ENCODE measurements around the gene COMMD2.

COMMD2 gene

DNA sequence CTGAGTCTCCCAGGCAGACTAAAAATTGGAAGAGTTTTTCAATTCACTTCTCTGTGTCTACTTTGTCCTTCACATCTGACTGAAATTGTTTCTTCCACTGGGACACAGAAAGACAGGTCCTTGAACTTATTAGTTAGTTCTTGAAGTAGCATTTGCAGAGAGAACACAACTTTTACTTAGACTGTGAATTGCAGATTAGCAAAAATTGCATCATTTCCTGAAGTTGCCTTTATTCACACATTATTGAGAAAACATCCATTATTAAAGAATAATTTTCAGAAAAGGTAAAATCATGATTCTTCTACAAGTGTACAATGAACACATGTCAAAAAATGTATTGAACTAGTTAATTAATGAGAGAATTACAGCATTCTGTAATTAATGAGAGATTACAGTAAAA is 1.4 kb upstream of the COMMD2 start:
- DNase-seq, result no peak

DNA sequence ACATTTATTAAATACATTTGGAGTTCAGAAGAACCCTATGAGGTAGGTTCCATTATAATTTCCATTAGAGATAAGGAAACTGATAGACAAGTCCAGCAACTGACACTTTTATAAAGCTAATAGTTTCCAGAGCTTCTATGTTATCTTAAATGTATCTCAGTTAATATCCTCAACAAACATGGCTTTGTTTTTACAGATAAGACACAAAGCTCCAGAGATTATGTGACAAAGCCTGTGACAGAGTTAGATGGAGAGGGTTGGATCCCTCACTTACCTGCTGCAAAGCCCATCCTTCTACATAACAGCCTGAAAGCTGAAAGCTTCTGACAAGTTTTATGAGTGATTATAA is 473 bp upstream of the COMMD2 start:
- DNase-seq, result no peak

DNA sequence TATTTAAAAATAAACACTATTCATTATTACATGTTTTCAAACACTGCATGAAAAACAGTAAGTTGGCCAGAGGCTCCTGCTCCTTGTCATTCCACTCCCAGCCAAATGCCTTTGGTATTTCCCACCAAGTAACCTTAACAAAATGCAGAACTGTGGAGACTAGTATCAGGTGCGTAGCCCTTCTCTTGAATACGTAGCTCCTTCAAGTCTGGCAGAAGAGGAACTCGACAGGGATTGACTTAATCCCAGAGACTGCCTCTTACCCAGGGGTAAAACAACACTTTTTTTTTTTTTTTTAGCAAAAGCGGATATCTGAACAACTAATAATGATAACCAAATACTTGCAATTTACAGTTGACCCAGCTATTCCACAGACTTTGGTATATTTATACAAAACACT is 738 bp downstream of the COMMD2 start:
- DNase-seq, result no peak

DNA sequence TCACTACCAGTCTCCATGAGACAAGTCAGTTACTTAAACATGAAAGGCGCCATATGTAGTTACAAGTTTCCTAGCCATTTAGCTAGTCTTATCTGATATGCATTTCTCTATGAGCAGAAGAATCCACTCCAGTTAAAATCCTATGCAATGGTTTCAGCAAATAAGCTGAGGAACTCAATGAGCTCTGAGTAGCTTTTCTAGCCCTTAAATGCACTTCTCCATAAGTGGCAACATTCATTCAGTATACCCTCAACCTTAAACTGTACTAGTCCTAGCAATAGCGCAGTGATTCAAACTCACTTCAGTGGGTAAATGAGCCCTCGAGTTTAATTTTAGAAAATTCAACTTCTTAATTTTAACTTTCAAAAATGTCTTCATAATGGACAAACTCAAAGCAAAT is 7.7 kb downstream of the COMMD2 start:
- DNase-seq, result no peak

DNA sequence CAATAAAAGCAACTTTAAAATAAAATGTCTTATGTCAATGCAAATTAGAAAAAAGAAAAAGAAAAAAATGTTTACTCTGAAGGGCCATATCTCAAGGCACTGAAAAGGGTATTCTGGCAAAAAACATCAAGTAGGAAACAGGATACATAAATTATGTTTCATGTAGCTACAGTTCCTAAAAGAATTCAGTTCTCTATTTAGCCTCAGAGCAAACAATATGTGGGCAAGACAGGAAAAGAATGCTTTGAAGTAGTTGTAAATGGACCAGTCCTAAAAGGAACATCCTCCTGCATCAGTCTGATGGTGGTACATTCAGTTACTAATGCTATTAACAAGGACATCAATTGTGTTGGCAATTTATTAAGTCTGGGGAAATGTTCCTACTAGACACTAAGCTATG is 8.1 kb downstream of the COMMD2 start:
- DNase-seq, result no peak

DNA sequence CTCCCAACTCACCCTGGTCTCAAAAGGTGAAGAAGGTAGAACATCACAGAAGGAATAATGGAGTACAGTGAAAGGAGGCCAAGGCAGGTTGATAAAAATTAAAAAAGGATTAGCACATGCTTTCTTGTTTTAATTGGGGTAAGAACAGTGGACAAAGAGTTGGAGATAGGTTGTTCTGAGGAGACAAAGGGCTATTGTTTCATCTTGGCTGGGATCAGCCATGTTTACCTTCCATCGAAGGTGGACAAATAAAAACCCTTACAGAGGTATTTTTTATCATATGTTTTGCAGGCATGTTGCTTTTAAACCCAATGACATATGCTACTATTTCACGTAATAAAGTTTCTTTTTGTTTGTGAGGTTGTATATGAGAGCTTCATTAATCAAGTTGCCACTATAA is 12.9 kb downstream of the COMMD2 start:
- no peak for DNase-seq

DNA sequence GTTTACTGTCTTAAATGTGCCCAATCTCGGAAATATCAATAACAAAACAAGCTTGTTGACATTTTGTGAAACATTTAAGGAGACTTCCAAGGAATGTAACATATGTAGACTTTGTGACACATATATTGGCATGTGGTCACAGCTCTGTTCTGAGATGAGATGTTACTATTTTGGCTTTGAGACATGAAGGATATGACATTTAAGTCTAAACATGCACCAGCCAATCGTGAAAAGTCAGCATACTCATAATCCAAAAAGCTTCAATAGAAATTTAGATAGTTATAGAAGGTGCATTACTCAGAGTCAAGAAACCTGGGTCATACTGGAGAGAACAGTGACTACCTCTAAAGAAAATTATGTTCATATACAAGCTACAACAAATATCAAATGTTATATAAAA is 13.4 kb downstream of the COMMD2 start:
- DNase-seq, result no peak

DNA sequence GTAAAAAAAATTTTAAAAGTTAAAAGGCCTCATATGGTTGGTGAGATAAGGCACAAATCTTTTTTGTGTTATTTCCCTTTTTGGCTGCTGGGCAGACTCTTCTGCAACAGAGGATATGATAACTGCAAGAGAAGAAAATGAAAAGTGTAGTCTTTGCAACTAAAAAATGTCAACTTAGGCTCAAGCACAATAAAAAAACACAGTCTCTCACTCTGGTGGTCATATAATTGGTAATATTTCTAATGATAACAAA is 15.4 kb downstream of the COMMD2 start:
- no peak for DNase-seq

DNA sequence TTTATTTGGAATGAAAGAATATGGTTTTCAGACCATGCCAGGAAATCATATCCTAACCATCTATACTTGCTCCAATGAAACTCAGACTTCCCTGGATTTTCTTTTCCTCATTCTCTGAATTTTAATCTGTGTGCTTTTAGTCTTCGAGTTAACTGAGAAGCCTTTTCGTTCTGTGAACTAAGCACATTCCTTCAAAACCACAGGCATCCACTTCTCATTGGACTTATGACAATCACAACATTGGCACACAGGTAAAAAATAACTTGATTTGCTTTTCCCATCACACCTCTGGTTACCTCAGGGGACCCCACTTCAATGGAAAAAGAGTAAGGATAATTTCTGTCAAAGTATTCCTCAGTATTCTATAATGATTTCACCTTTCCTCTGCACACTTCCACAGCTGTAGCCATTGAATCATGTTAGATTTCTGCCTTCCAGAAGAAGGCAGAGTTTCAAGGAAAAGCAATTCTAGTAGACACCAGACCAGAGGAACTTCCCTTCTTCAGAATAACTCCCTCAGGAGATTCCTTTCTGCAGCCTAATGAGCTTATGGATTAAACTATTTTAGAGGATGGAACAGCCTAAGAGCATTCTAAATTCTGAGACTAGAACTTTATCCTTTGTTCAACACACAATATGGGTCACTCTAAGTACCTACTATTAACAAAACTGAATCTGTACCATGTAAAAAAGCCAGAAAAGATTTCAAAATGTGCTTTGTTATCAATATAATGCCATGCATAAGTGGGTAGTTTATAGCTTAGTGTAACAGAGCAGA is 15.9 kb downstream of the COMMD2 start:
- no peak for DNase-seq

DNA sequence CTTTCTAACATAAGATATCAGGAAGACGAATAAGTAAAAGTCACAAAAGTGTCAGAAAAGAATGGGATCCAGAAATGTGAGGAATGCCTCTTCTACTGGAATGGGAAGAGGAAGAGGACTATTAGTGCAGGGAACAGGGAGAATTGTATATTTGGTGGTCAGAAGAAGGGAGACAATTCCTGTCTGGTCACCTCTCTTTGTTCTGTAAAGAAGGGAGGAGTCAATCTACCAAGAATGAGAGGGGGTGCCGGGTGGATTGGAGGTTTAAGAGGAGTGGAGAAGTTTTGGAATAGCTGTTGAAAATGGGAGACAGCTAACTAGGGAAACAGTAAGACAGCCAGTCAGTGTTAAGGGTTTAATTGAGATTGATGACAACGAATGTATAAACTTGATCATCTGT is 20.1 kb downstream of the COMMD2 start:
- no peak for DNase-seq

DNA sequence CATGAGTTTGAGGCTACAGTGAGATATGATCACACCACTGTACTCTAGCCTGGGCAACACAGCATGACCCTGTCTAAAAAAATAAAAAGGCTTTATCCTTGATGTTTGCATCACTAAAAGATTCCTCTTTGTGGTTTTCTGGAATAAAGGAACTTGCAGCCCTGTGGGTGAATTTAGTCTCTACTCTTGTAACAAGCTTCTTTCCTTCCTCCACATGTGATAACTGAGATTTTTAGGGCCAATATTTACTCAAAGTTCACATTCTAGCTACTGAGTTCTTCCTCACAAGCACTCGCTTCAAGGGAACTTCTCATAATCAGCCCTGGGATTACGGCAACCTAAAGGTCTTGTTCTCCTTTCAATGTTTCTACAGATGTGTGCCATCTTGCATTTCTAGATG is 24.6 kb downstream of the COMMD2 start:
- no peak for DNase-seq

DNA sequence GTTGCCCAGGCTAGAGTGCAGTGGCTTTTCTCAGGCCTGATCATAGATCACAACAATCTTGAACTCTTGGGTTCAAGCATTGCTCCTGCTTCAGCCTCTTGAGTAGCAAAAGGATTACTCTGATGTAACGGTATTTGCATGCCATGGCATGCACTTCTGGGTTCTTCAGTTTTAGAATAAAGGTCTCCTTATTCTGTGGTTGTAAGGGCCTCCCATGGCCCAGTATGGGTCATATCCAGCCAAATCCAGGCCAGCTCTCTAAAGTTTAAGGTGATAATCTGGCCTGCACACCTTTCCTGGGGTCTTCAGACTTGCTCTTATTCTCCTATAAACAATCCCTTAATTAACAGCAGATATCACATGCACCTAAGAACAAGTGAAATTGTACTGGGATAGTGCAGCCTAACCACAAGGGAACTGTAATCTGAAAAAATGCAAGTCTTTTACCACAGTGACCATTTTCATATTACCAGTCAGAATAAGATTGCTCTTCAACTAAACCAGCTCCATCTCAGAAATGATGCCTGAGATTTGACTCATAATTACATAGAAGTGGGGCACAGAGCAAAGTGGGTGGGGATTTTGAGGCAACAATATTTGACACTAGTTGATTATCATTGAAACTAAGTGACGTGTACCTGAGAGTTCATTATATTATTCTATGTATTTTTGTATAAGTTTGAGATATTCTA is 25.4 kb downstream of the COMMD2 start:
- no peak for DNase-seq

DNA sequence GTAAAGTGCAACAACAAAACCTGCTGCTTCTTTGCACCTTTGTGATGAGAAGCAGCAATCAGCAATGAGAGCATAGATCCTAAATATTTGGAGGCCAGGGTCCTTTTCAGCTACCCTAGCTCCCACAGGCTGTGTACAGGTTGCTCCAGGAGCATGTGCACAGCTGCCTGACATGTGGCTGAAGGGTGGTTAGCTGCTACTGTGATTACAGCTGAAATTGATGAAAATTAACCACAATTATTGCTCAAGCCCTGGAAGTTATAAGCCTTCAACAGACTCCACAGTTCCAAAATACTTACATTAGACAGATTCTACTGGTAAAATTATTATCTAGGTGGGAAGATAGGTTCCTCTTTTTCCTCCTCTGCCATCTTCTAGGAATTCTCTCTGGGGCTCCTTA is 28.5 kb downstream of the COMMD2 start:
- DNase-seq, result no peak

DNA sequence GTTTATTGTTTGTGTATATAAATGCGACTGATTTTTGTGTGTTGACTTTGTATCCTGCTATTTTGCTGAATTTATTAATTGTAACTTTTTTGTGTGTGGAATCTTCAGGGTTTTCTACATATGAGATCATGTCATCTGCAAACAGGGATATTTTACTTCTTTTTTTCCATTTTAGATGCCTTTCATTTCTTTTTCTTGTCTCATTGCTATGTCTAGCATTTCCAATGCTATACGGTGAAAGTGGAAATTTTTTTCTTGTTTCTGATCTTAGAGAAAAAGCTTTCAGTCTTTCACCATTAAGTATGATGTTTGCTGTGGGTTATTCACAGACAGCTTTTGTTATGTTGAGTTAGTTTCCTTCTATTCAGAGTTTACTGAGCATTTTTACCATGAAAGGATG is 31.4 kb downstream of the COMMD2 start:
- DNase-seq, result no peak

DNA sequence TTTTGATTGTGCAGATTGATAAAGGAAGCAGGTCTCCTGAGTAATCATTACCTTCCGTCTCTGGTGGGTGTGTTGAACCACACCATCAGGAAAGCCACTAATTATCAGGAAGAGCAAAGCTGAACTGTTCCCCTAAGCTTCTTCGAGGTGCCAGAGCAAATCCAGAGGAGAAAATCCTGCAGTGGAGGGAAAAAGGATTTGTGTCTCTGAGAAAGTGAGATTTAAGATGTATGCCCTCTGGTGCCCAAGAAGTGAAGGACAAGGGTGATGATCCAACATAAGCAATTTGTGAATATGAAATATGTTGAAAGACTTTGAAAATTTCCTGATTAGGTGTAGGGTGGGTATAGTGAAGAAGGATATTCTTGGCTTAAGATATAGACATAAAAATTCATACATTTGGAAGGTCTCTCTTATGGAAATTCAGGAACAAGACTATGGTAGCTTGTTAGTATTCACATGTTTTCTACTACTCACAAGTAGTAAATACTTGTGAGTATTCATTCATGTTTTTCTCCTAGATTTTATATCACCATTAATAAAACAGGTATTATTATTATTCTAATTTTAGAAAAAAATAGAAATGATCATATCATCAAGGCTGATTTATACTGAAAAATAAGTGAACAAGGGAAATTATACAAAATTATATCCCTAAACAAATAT is 34.8 kb downstream of the COMMD2 start:
- DNase-seq, result peak; percentile 50

DNA sequence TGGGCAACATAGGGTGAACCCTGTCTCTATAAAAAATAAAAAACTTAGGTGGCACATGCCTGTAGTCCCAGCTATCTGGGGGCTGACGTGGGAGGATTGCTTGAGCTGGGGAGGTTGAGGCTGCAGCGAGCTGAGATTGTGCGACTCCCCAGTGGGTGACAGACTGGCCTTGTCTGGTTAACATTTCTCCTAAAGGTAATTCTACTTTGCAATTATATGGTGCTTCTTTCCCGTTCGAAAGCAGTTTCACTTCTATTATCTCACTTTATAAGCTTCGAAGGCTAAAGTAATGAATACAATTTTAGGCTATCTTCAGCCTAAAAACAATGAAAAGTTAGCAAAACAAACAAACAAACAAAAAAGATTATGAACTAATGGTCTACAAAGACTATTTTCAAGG is 35.3 kb downstream of the COMMD2 start:
- DNase-seq, result no peak

DNA sequence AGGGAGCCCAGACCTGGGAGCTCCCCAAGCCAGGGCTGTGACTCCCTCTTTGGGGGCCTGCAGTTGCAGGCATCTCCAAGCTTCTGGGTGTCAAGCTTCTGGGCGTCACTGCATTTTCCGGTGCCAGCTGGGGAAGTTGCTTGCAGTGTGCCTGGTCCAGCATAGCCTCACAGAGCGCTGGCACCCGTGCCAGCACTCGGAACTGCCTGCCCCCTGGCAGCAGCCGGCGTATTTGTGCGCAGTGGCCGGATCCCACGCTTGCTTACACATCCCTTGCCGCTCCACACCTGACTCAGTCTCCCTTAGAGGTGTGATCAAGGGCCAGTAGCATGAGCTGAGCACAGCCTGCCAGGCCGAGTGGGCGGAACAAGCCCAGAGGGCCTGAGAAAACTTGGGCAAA is 37.0 kb downstream of the COMMD2 start:
- DNase-seq, result no peak

DNA sequence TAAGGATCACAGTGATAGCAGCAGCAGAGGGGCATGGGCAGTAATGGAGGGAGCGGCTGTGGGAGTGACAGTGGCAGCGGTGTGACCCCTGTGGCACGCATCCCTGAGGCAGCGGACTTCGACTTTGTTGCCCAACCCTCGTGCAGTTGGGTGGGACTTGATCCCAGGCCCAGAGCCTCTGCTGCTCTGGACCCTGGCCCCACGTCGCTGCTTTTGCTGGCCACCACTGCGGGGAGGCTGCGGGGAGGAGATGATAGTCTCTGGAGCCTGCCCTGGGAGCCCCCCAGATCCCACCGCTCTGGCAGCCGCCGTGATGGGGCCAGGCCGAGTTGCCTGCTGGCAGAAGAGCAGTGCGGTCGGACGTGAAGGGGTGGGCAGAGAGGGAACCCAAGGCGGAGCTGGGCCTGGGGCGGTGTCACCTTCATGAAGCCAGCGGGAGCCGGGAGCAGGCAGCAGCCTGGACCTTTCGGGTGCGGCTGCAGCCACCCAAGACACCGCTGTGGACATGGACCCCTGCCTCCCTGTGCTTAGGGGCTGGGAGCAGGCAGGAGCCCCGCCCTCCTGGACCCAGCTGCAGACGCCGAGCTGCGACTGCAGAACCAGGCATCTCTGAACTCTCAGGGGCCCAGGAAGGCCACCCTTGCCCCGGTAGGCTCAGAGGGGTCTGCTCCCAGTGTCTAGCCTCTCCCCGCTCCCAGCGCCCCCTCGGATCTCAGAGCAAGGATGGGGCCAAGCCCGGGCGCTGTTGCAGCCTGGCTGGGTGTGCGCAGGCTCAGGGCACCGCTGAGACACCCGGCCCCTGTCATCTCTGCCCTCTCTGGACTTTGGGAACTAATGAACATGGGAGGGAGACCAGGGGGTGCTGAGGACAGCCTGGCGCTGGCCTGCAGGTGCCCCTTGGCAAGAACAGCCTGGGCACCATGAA is 38.3 kb downstream of the COMMD2 start:
- DNase-seq, result no peak

DNA sequence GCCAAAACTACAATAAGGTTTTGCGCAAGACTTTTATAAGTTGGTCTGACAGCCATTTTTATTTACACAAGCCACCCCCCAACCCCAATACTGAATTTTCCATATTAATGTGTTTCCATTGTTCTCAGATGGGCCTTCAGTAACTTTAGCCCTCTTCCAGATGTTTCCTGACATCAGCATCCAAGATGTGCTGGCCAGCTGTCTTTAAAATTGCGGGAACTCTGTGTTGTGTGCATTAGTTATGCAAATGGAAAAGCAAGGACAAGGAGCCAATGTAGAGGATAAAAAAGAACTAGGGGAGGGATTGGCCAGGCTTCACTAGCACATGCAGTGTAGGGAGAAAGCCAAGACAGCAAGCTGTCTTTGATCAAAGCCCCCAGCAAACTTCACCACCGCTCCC is 45.4 kb downstream of the COMMD2 start:
- DNase-seq, result no peak

DNA sequence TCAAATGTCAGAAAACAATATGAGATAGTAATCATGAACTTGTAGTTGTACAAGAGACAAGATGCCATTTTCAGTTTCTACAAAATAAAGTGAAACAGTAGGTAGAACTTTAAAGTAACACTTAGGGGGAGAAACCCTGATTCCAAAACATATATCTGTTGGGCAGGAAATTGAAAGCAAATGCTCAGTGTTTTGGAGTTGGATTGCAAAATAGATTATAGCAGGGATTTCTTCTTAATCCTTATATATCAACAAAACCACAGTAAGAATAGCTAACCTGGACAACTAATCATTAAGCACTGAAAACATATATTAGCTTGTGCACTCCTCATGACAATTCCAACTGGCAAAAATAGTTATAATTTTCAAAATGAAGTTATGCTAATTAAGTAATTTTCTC is 46.9 kb downstream of the COMMD2 start:
- no peak for DNase-seq

DNA sequence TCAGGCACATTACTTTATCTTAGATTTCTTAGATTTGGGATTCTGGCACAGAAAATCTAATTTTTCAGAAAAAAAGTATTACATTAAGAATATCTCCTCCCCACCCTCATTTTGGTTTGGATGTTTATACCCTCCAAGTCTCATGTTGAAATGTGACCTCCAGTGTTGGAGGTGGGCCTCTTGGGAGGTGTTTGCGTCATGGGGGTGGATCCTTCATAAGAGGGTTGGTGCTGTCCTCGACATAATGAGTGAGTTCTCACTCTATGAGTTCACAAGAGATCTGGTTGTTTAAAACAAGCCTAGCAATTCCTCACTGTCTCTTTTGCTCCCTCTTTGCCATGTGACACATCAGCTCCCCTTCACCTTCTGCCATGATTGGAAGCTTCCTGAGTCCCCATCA is 48.8 kb downstream of the COMMD2 start:
- DNase-seq, result no peak

DNA sequence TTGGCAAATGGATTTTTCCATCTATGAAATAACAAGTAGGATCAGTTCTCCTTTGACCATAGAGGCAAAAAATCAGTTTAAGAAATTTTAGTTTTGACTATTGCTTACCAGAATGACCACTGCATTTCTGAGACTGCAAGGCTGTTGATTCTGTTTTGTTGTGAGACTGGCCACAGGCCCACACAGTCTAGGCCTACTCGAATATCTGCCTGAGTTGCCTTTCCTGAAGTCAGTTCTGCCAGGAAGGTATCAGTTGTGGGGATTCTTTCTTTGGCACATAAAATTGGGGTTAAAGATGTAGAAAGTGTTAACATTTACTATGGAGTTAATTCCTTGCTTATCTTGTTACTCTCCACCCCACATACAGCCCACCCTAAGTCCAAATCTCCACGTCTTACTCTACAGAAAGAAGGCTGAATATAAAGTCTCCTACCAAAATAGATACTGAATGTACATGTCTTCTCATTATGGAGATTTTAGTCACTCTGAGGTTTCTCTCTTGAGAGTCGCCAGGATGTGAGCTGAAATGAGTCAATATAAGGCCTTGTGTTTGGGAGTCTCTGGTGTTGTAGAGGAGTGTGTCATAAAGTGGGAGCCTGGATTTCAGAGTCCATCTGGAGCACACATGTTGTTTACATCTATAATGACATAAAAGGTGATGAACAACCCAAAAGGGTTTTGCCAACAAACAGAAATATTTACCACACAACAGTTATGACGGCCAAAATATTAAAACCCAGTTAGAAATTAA is 49.4 kb downstream of the COMMD2 start:
- DNase-seq, result no peak

DNA sequence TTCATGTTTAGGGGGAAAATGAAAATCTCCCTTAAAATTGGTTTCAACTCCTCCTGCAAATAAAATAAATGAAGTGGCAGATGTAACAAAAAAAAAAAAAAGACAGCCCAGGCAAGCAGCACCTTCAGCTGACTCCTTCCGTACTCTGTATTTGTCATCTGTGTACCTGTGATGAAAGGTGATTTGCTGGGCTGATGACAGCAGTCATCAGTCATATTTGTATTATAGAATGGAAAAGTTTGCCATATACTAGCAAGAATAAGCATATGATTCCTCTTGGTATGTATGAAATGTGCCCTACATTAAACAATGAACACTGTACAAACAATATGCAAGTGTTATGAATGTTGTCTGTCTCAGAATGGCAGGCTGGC is 50.3 kb downstream of the COMMD2 start:
- no peak for DNase-seq

Measured in NCI-H526 treated with DMSO at 0.1 percent for 48 hours (cell line).